Activated CD8-positive, alpha-beta memory T cell treated with anti-CD3 and anti-CD28 coated beads, Interleukin-2, amount 50 U/mL, for 48 hours (primary cell): ENCODE measurements around the gene VSIR.

ENCODE experiments used
- DNase-seq: peaks from one replicate; pipeline ENCODE4 v3.0.0-alpha.2; 2020

The VSIR gene

DNA sequence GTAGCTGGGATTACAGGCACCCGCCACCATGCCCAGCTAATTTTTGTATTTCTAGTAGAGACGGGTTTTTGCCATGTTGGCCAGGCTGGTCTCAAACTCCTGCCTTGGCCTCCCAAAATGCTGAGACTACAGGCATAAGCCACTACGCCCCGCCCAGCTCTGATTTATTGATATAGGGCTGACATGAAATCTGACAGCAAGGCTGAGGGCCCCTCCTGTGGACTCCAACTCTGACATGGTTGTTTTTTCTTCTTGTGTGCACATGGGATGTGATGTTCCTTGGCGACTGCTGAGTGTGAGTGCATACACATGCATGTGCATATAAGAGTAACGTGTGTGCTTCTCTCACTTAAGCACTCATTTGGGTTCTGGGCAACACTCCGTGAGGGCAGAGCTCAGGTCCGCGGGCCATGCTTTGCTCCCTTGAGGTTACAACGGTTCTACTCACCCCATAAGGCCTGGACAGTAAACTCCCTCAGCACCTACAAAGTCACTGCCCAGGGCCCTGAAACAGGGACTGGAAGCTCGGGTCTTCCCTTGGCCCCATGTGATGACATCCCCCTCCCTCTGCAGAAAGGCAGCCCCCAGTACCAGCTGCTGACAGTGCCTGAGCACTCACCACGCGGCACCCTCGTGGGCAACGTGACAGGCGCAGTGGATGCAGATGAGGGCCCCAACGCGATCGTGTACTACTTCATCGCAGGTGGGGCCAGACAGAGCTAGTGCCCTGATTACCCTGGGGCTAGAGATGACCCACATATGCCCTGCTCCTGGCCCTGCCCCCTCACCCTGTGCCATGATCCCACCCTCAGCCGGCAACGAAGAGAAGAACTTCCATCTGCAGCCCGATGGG, 33.6 kb upstream of the VSIR start:
- no peak for DNase-seq

DNA sequence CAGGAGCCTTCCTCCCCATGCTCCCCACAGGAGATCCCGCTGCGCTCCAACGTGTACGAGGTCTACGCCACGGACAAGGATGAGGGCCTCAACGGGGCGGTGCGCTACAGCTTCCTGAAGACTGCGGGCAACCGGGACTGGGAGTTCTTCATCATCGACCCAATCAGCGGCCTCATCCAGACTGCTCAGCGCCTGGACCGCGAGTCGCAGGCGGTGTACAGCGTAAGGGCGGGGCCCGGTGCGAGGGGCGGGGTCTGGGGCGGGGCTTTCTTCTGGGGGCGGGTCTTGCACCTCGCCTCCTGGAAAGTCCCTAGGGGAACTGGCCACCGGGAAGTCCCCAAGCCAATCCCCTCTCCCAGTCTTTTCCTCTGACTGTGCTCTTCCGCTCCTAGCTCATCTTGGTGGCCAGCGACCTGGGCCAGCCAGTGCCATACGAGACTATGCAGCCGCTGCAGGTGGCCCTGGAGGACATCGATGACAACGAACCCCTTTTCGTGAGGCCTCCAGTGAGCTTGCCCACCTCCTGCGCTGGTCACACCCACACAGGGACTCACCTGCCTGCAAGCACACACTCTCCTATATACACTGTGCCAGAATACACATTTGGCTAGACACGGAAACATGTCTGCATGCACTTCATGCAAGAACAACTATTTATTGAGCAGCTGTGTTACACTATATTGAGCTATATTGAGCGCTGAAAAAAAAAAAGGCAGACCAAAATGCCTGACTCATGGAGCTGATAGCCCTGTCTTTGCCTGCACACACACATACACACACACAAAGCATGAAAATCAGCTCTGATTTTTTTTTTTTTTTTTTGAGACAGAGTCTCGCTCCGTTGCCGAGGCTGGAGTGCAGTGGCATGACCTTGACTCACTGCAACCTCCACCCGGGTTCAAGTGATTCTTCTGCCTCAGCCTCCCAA, 32.7 kb upstream of the VSIR start:
- DNase-seq, result no peak

DNA sequence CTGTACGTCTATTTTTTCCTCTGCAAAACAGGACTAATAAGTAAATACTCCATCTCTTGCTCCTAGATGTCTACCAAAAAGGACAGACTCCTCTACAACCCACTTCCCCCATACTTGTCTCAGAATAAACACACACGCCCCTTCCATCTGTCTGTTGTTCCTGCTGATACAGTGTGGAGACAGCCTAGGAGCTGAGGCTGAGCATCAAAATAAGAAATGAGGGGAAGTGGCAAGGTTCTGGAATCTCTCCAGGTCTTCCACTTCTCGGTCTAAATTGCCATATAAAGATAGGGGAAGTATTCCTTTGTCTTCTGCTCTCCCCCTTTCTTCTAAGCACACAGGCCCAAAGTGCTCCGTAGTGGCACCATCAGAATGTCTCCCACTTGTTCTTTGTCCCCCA, 30.8 kb upstream of the VSIR start:
- DNase-seq, result no peak

DNA sequence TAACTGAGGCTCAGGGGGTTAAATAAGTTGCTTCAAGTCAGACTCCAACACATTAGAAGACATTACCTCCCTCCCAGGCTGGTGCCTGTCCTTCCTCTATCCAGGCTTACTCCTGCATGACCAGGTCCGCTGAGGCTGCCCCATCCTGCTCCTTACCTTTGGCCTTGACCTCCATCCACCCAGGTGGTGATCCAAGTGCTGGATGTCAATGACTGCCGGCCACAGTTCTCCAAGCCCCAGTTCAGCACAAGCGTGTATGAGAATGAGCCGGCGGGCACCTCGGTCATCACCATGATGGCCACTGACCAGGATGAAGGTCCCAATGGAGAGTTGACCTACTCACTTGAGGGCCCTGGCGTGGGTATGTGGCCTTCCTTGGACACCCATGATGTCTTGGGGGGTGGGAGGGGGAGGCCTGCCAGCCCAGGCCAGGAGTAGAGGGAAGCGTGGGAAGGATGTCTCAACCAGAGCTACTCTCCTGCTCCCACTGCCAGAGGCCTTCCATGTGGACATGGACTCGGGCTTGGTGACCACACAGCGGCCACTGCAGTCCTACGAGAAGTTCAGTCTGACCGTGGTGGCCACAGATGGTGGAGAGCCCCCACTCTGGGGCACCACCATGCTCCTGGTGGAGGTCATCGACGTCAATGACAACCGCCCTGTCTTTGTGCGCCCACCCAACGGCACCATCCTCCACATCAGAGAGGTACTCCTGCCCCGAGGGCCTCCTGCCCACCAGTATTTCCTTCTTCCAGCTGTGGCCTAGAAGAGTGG, 29.6 kb upstream of the VSIR start:
- DNase-seq, result no peak

DNA sequence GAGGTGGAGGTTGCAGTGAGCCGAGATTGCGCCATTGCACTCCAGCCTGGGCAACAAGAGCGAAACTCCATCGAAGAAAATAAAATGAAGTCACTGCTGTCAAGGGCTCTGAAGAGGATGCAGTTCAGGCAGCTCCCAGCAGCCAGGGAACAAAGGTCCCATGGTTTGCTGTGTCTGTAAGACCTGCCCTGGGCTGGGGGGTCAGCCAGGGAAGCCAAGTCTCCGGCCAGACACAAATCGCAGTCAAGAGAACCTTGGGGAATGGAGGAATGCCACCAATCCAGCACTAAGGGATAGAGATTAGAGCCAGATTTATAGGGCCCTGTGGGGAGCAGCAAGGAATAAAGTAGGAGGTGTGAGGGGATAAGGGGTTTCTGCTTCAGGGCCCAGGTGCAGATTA, 28.9 kb upstream of the VSIR start:
- no peak for DNase-seq

DNA sequence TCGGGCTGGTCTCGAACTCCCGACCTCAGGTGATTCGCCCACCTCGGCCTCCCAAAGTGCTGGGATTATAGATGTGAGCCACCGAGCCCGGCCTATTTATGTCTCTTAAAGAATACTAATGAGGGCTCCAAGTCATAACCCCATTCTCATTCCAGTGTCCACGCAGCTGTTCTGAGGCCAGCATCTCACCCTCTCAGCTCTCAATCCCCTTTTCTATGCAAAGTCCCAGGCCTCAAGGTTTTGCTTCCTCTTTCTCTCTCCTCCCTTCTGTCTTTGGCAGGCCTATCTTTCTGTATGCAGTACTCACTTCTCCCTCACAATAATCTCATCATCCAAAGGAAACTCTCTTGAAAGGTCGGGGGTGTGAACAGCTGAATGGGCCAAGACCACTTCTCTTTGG, 28.0 kb upstream of the VSIR start:
- DNase-seq, result no peak

DNA sequence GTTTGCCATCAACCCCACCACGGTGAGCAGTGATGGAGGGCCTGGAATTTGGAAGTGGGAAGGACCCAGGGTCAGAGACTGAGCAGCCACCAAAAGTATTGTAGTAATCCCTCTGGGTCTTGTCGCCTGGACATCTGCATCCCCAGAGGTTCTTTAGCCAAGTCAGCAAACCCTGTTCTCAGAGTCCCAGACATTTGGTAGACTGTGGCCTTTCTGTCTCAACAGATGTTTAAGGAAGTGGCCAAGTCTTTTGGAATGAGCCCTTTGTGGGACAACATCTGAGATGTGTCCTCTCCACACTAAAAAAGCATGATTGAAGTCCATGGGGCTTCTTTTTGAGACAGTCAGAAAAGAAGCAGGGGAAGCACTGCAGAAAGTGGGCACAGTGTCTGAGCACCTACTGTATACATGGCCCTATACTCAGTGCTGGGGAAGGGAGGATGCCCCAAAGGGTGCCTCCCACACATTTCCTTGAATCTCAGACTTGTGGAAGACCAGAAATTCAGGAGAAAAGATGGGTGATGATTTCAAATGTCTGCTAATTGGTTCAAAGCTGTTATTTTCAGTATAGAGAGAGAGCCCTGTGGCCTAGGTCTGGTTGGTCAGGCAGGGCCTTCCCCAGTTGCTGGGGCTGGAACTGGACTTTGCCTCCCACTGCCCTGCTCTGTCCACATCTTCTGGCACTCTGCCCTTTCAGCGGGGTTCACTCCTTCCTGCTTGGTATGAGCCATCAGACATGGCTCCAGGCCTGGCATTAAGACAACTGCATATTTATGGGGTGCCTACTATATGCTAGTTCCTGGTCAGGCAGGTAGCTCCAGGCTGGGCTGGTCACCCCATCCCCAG, 26.5 kb upstream of the VSIR start:
- no peak for DNase-seq

DNA sequence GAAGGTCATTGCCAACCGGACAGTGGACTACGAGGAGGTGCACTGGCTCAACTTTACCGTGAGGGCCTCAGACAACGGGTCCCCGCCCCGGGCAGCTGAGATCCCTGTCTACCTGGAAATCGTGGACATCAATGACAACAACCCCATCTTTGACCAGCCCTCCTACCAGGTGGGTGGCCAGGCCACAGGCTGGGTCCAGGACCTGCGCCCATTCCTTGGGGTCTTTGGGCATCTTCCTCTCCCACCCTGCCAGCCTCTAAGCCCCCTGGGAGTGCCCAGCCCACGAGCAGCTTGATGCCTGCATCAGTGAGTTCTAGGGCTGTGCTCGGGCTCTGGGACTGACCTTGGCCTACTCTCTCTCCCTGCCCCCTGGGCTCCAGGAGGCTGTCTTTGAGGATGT, 25.8 kb upstream of the VSIR start:
- DNase-seq, result no peak

DNA sequence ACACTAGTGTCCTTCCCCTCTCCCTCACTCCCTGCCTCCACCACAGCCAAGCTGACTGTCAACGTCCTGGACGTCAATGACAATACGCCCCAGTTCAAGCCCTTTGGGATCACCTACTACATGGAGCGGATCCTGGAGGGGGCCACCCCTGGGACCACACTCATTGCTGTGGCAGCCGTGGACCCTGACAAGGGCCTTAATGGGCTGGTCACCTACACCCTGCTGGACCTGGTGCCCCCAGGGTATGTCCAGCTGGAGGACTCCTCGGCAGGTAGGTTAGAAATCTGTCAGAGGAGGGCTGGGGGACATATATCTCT, 24.9 kb upstream of the VSIR start:
- DNase-seq, result no peak

DNA sequence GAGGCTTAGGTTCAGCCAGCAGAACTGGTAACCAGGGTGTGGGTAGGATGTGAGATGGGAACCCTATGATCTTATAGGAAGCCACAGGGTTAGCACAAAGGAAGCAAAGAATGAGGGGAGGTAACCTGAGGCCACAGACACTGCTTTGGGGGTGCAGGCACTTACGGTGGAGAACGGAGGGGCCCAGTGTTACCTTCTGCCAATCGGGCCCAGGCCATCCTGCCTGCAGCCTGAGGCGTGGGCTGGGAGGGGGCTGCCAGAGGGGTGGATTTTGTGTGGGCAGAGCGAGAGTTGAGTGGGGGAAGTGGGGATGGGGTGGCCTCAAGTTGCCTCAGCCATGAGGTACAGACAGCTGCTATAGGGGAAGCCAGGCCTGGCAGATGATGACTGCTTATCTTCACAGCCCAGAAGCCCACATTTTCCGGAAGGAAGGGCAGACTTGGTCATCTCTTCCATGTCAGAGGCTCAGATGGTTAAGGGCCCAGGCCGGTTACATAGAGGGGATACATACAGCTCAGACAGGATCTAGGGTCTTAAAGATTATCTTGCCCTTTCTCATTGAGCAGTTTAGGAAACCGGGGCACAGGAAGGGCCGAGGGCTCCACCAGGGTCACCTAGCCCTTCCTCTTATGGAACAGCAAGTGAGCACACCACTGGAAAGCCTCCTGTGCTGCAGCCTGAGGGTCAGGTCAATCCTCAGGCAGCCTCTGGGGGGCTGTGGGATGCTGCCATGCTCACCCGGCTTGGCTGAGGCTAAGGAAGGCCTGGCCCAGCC, 24.4 kb upstream of the VSIR start:
- DNase-seq, result no peak

DNA sequence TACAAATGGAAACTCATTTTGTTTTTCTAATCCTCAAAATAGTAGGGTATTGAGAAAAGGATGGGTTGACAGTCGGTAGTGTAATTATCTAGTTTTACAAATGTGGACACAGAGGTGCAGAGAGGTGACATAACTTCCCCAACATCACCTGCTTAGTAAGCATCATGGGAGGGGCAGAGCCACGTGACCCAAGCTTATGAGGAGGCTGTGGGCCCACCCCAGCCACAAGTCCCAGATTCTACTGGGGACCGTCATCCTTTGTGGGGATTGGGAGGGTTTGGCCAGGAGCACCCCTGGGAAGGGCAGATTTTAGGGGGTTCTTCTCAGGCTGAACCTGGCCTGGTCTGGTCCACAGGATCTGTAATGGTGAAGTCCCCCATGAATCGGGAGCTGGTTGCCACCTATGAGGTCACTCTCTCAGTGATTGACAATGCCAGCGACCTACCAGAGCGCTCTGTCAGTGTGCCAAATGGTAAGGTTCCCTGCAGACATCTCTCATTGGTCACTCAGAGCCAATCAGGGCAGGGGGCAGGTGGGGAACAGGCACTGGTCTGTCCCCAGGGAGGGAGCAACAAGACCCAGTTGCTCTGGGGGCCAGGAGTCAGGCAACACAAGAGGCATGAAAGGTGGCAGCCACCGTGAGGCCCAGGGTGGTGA, 23.6 kb upstream of the VSIR start:
- no peak for DNase-seq

DNA sequence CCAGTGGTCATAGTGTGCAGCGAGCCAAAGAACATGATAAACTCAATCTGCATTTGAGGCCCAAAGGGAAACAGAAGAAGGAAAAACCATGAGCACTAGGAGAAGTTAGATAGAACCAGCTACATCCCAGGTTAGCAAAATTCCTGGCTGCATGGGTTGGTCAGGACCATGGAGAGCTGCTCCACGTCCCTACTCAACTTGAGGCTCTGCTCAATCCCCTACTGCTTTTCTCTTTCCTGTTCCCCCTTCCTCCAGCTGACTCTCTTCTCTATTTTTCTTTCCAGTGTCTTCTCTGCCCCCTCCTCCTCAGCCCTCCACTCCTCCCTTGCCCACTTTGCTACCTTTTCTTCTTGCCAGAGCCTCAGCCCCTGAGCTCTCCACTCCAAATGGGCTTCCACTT, 21.9 kb upstream of the VSIR start:
- DNase-seq, result no peak

DNA sequence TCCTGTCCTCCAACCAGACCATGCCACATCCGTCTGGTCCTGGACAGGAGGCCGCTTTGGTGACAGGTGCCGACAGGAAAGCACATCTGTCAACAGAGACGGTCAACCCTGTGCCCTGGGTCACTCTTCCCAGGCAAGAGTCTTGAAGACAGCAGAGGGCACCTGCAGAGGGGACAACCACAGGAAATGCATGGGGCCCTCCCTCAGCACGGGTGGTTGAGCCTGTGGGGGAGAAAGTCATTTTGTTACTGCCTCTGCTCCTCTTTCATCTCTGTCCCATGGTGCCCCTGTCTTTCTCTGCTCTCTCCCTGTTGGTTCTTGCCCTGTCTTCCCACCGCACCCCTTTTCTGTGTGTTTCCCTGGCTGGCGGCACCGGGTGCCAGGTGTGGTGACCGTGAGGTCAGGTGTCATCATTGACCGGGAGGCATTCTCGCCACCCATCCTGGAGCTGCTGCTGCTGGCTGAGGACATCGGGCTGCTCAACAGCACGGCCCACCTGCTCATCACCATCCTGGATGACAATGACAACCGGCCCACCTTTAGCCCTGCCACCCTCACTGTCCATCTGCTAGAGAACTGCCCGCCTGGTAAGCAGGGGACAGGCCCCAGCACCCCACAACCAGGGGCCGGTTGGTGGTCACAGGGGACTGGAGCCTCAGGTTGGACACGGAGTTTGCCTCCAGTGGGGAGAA, 17.6 kb upstream of the VSIR start:
- no peak for DNase-seq

DNA sequence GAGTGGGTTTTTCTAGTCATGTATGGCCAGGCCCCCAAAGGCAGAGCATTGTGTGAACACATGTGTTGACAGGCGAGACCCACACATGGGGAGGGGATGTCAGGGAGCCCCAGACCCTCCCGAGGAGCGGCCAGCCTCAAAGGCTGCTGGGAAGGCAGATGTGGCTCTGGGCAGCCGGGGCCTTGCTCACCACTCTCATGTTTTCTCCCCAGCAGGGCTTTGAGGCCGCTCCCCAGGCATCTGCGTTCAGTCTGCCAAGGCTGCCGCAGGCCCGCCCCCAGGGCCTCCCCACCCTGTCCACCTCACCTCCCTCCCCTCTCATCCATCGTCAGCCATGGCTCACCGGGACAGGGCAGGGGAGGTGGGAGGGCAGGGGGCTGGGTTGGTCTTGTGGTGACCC, 16.6 kb upstream of the VSIR start:
- DNase-seq, result no peak

DNA sequence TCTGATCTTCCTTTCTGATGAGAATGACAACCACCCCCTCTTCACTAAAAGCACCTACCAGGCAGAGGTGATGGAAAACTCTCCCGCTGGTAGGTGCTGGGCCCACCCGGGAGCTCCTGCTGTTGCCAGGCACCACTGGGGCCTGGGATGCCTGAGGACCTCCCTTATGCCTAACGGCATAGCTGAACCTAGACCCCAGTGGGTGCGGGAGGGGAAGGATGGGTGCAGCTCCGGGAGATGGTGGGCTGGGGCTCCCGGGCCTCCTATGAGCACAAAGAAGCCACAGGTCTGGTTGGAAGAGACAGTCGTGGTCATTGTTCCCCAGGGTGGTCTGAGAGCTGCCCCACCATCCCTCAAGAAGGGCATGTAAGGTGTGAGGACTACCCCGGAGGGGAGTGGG, 15.6 kb upstream of the VSIR start:
- no peak for DNase-seq

DNA sequence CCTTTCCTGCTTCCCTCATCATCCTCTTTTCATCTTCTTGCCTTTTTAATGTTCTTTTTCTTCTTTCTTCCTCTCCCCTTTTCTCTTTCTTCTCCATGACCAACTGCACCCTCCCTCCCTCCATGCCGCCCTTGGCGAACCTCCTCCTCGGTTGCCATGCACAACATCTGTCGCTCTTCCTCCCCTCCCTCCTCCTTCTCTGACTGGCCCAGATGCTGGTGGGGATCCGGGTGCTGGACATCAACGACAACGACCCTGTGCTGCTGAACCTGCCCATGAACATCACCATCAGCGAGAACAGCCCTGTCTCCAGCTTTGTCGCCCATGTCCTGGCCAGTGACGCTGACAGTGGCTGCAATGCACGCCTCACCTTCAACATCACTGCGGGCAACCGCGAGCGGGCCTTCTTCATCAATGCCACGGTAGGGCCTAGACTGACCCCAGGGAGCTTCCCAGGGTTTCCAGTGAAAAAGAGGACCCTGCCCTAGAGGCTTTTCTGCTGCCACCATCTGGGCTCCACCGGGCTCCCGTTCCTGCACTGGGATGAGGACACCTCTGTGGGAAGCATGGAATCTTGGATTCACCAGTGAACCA, 11.5 kb upstream of the VSIR start:
- DNase-seq, result no peak

DNA sequence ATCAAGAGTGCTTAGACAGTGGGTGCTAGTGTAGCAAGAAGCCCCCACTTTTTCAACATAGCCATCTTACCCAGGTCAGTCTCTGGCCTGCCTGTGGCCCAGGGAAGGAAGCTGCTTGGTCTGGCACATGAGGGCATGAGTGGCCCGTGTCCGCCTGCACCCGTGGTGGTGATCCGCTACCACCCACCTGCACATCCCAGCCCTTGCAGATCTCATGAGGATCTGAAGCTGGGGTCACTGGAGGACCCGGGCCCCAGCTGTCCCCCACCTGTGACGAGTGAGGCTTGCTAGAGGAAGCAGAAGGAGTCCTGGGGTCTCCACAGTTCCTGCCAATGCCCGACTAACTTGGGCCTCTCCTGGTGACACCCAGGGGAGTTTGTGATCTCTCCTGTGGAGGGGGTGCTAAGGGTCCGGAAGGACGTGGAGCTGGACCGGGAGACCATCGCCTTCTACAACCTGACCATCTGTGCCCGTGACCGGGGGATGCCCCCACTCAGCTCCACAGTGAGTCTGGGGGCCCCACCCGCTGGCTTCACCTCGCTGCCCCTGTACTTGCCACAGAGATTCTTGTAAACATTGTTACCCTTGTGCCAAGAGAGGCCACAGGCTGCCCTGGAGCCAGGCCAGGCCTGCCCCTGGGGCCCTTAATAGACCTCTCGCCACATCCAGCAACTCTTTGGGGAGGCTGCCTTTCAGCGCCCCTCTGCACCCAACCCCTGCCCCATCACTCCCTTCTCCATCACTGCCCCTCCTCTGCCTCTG, 10.8 kb upstream of the VSIR start:
- no peak for DNase-seq

DNA sequence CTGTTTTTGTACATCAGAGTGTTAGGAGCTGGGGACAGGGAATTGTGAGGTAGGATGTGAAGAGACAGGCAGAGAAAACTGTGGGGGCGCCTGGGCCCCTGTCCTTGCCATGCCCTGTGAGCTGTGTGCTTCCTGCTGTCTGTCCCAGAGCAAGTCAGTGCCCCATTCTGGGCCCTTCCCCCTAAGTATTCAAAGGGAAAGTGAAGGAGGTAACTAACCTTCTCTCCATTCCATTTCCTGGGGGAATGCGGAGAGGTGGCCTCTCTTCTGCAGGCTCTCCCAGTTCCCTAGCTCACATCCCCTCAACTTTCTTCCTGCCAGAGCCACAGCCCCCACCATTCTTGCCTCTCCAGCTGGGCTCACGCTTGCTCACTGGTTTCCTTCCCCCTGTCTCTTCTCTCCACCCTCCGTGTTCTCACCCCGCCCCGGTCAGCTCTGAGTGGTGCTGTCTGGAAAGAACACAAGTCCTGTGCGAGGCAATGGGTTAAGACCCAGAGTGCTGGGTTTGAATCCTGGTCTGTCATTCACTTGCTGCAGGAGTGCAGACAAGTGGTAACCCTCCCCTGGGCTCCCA, 9.7 kb upstream of the VSIR start:
- DNase-seq, result no peak
